GM18861 (cell line): ENCODE results near the gene ASCL5.

ENCODE experiments used
- ATAC-seq: cut with Tn5 transposase; IDR thresholded peaks from one replicate; pipeline ENCODE4 v1.9.1; 2021; ENCODE audit not compliant: unreplicated experiment

ASCL5 gene

DNA sequence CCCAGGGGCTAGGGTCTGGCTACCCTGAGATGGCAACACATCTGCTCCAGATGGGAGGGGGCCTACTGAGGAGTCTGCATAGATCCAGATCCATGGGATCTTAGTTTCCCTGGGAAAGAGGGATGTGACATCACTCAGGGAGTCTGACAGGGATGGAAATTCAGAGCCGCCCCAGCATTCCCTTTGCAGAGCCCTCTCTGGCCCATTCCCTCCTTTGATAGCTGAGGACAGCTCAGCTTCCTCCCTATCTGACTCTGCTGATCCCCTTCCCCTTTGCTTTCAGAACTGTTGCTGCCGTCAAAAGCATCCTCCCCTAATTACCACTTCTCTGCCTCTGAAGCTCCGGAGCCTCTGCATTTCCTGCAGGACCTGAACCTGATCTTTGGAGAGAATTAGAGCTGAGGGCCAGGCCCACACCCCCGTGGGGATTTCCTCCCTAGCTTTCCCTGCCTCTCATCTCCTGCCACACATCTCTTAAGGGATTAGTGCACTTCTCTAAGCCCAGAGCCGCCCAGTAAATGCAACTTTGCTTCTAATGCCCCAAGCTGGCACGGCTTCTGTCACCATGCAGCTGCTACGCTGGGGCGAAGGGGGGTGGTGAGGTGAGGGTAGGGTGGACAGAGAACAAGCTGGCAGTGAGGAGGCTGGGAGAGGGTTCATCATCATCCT, 9.5 kb upstream of the ASCL5 start:
- no peak for ATAC-seq

DNA sequence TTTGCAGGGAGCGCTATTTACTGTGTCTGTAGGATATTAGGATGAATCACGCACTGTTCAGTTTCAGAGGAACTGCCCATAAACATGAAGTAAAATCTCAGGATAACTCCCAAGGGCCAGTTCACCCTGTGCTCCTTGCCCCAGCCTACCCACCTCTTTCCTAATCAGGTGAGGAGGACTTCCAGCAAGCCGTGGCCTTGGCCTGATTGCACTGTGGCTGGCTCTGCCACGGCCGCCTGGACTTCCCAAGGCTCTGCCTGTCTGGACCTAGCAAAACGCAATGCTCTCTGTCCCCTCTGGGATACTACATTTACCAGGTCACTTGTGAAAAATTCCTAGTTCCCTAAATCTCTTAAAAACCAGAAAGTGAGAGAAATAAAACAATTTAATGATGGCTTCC, 7.4 kb upstream of the ASCL5 start:
- ATAC-seq = no peak

DNA sequence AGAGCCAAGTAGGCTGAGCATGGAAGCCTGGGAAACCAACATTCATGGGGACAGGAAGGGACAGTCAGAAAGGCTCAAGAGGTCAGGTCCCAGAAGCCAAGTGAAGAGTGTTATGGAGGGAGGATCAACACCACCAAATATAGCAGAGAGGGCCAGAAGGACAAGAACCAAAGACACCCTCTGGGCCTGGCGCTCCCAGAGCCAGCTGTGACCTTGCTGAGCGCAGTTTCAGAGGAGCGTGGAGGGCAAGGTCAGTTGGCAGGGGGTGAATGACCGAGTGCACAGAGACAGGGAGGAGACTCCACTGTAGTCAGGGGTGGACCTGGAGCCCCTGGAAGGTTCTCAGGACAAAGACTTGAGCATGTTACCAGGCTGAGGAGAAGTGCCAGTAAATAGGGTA, 4.4 kb upstream of the ASCL5 start:
- ATAC-seq = no peak

DNA sequence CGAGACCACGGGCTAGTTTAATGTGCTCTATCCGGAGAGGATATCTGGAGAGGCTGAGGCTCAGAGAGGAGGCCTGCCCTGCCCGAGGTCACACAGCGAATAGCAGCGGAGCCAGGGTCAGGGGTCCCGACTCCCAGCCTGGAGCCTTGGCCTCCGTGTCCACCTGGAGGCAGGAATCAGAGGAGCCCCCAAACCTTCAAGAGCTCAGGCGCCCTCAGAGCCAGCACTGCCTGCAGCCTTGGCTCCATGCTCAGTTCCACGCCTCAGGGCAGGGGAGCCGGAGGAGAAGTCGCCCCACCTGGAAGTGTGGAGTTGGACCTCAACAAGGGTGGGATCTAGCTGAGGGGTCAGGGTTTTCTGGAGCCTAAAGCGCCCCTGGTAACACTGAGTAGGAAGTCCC, 2.0 kb upstream of the ASCL5 start:
- no peak for ATAC-seq

DNA sequence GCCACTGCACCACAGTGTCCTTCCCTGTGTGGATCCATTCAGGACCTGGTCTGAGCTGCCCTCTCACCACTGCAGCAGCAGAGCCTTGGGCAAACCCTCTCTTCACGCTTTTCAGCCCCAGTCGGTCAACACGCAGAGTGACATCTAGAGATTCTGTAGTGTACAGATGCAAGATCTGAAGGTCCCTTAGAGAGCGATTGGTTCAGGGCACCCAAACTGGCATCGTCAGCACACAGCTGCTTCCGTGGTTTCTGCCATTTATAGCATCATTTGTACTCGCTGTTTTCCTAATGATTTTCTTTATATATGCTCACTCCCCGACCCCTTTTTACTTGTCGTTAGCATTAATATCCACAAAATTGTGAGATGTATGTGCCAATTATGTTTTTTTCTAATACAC, 1.5 kb upstream of the ASCL5 start:
- no peak for ATAC-seq

DNA sequence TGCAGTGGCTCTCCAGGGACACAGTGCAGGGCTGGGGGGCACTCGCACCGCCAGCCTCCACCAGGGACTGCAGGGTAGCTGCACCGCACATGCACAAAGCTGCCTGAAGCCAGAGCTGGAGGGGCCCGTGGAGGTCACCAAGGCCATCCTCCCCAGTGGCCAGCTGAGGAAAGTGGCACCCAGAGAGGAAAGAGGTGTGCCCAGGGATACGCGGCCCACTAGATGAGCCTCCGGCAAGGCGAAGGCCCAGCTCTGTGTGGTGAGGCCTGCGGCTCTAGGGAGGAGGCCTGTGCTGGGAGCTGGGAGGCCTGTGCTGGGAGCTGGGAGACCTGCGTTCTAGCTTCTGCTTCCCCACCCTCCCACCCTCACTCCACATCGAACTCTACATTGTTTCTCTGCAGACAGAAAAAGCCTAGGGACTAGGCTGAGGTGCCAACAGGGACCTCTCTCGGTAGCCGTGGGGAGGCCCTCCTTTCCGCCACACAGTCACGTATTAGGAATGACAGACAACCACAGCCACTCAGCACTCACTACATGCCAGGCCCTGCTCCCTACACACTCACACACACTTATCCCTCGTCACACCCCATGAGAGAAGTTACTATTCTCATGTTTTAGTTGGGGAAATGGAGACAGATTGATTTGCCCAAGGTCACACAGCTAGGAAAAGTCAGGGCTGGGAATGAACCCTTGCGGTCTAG, 921 bp upstream of the ASCL5 start:
- ATAC-seq = no peak

DNA sequence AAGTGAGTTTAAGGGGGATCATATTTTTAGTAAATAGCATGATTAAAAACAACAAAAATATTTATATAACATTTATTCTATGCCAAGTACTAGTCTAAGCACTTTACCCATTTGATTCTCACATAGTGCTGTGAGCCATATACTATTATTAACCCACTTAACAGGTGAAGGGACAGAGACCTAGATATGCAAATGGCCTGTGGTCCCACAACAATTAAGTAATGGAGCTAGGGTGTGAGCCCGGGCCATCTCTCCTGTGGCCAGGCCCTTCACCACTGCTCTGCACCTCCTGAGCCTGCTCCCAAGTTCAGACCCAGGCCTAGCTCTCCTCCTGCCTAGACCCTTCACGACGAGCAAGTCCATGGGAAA, 537 bp downstream of the ASCL5 start:
- ATAC-seq = no peak

DNA sequence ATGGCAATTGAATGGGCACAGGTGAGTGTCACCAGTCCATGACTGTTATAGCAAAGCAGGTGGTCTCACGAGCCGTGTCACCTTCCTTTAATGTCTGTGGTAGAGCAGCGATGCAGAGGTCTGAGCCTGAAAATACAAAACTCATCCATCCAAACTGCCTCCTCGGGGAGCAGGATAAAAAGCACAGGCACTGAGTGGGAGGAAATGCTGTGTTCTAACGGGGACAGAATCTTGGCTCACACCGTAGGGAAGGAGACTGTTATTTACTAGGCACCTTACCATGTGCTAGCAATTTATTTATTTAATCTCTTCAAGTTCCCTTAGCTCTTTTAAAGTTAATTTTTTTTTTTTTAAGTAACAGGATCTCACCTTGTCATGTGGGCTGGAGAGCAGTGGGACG, 1.2 kb downstream of the ASCL5 start:
- no peak for ATAC-seq

DNA sequence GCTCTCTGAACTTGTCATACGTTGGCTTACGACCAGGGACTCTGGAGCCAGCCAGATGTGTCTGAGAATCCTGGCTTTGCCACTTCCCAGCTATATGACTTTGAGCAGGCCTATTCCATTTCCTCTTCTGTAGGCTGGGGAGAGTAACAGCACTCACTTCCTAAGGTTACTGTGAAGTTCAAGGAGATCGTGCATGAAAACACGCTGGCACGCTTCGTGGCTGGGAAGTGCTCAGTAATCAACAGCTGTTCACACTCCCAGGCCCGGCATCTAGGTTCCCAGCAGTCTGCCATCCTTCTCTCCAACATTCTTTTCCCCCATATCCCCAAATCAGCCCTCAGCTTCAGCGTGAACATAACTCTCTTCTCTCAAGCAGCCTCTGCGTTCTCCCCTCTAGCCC, 2.0 kb downstream of the ASCL5 start:
- ATAC-seq = no peak

DNA sequence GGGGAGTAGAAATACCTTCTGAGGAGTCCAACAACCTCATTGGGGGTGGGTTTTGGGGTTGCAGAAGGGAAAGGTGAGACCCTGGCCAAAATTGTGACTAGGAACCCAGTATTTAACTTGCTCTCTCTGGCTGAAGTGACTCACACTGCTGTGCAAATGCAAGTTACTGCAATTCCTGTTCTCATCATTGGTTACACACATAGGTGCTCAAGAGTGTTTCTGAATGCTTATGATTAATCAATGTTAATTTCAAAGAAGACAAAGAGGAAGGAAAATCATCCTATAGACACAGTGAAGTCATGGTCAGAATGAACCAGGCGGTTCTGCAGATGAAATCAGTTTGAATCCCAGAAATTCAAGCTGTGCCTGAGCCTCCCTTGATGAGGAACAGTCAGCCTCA, 3.1 kb downstream of the ASCL5 start:
- no peak for ATAC-seq

DNA sequence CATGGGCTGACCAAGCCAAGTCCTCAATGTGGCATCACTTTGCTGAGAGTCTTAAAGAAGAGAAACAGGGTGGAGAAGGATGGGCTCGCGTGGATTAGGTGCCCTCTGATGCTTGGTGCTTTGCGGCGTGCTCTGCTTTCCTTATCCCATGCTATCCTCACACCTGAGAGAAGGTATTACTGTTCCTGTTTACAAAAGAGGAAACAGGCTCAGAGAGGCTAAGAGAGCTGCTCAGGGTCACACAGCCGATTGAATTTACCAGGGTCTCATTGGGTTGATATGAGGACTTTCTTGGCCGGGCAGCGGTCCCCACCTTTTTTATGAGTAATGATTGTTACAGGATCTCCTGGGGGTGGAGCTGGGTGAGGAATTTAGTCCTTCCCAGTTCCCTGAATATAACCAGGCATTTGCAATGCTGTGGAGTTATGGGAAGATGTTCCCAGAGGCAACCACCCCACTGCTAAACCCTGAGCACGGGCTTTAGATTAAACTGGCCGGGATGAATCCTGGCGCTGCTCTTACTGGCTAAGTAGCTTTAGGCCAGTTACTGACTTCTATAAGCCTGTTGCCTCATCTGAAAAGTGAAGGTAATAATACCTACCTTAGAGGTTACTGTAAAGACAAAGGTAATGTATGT, 4.5 kb downstream of the ASCL5 start:
- ATAC-seq = no peak

DNA sequence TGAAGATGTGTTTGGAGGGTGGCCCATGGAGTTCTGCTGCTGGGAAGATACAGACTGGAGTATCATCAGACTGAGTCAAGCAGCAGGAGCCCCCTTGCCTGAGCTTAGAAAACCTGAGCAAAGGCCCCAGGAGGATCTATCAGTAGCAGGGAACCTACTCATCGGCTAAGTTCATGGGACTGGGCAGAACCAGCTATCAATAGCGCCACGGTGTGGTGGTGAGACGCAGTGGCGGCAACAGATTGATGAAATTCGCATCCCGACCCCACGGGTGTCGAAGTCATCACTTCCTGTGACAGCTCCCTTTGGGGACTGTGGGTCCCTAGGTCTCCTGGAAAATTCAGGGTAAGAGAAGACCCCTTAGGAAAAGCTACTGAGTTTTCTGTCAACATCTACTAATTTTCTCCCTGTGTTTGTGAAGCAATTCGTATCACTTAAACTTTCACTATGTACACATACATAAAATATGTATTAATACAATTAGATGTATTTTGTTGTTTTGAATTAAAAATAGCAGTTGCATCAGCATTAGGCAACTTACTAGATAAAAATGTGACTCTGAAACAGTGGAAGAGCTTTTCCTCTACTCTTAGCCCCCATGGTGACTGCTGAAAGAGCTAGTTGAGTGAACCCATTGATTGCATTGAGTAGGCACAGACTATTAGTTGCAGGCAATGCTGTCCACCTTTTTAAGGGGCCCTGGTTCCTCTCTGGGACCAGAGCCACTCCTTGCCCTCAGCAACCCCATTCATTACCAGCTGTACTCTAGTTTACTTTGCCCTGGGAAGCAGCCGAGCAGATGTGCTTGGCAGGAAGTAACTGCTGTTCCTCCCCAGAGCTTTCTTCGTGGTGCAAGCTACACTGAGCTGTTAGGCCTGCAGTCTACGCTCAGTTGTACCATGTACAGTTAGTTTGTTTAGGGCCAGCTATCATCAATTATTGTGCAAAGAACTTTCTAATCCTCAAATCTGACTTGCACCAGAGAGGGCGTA, 7.5 kb downstream of the ASCL5 start:
- ATAC-seq = no peak

DNA sequence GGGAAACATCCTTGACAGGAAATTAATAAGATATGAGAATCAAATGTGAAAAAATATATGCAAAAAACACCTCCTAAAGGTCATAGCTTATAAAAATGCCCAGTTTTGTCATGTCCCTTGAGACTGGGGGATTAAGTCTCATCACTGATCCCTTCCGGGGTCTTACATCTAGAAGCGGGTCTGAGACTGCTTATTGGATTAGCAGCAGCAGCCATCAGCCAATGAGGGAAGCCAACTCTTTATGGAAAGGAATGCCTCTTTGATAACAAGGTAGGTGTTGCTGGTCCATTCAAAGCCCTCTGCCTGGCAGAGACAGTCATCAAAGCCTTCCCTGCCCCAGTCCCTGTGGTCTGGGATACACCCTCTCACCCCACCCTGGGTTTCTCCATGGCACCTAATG, 10.9 kb downstream of the ASCL5 start:
- ATAC-seq = no peak

DNA sequence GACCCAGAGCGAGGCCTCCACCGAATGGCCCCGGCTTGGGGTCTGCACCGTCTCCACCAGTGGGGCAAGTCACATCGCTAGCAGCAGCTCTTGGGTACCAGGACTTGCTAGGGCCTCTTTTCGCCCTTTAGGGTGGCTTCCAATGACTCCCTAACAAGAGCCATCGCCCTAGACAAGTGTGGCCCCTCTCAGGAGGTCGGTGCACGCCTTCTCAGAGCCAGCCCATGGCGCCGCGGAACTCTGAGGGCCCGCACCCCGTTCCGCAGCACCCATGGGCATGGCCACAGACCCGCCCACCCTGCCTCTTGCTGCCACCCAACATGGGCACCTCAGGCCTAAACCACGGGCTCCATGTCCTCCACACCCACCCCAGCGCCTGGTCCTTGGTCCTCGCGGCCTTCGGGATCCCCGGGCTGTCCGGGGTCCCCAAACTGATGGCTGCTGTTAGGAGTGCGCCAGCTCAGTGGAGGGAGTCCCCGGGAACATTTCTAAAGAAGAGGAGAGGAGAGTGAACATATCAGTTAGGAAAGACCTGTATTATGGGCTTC, 11.5 kb downstream of the ASCL5 start:
- ATAC-seq = no peak

DNA sequence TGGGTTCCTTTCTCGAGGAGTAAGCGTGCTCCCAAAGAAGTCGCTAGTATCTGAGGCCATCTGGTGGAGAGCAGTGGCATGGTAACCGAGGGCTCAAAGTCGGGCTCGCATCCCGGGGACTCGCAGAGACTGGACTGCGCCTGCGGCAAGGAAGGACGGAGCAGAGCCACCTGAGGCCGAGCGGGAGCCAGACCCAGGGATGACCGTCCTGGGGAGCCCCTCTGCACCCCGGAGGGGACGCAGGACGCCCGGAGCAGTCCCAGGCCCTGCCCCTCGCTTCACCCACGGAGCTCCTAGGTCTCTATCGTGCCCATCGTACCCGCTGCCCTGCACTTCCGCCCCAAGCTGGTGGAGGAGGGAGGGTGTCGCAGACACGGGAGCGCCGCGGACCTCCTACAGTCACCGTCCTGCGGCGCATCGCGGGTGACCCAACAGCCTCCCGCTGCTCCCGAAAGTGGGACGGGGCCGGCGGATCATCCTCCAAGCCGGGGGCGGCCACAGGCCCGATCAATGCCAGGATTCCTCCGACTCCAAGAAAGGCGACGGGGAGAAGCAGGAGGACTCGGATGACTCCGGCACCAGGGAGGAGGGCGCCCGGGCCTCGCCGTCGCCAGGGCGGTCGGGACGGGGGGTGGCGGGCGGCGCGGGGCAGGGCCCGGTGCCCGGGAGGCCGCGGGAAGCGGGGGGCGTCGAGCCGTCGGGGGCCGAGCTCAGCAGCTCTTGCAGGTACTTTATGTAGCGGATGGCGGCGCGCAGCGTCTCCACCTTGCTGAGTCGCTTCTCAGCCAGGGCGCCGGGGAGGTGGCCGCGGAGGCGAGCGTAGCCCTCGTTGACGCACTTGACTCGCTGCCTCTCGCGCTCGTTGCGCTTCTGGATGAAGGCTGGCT, 12.5 kb downstream of the ASCL5 start:
- peak; percentile 86 for ATAC-seq

DNA sequence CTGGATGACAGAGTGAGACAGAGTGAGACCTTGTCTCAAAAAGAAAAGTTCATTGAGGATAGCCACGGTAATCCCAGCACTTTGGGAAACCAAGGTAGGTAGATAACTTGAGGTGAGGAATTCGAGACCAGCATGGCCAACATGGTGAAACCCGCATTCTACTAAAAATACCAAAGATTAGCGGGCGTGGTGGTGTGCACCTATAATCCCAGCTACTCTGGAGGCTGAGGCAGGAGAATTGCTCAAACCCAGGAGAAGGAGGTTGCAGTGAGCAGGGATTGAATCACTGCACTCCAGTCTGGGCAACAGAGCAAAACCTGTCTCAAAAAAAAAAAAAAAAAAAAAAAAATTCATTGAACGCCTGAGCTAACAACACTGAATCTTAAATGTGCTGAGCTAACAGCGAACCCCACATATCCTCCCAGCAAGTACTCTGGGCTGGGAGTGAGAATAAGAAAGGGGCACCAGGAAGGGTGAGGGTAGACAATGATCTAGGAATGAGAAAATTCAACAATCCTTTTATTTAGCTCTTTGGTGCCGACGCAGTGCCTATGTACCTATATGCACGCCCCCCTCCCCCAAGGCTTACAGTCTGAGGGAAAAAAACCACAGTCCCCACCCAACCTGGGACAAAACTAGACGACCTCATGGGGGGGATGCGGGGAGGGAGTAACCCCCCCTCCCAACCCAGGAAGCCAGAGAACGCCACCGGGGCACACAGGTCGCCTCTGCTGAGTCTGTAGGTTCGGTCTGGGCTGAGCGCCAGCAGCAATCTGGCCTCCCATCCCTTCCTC, 13.3 kb downstream of the ASCL5 start:
- no peak for ATAC-seq

DNA sequence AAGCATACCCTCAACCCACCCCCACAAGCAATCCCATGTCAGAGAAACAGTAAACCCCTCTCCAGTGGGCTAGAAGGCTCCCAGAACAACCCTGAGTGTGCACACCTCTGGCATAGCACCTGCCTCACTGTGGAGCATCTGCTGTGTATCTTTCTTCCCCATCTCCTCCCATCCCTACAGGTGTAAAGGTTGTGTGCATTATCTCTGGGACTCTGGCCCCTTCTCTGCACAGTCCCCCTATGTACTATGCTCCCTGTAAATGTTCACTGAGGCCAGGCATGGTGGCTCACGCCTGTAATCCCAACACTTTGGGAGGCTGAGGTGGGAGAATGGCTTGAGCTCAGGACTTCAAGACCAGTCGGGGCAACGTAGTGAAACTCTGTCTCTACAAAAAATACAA, 14.1 kb downstream of the ASCL5 start:
- ATAC-seq = no peak

DNA sequence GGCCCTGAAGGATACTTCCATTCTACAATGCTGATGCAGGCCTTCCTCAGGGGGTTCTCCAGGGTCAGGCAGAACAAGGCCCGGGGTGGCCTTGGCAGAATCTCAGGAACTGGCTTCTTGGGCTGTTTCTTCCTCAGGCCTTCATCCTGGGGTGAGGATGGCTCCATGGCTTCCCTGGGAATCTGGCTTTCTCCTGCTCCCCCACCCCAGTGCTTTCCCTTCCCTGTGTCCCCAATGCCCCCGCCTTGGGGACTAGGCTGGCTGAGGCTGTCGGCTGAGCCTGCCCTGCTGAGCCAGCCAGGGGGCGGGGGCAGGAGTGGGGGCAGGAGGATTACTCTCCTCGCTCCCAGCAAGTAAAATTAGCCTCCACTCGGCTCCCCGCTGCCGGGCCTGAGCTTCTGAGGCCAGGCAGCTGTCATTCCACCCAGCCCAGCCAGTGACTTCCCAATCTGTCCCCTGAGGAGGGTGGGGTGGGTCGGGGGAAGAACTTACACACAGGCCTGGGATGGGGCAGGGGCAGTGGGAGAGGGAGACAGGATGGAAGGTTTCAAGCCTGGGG, 14.7 kb downstream of the ASCL5 start, which contains the start of gene CACNA1S:
Gene CACNA1S, minus strand, starts transcription at position 254 of the 559 bp plus-strand sequence. Its CDS starts 87 bp downstream, at position 167.
- no peak for ATAC-seq

DNA sequence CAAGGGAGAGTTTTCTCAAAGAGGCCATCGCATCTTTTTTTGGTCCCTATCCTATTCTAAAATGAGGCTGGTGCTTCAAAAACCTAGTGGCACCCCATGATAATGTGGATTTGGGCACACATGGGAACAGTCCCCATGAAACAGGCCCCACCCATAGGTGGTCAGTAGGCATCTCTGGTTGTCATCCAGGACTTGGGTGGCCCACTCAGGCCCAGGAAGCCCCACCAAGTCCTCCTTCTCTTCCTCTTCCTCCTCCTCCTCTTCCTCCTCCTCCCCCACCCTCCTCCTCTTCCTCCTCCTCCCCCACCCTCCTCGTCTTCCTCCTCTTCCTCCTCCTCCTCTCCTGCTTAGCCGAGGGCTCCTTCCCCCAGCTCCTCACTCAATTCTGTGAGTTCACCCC, 15.3 kb downstream of the ASCL5 start:
- ATAC-seq = no peak
